ENCODE data around the gene SBNO2. TPM values are rescaled to one million over a fixed set of nuclear protein-coding genes. Genes with fewer than 3 reads are reported as not detected.

The SBNO2 gene
- total and polyA plus RNA-seq, 4 donors = 2.2 to 25.0 (median 15.0) TPM

GRCh38 chr19:1062387-1063029, 111.6 kb downstream of the SBNO2 start:
- no peak for DNase-seq (ENCODE audit: low spot score)
- H3K9ac ChIP-seq (ENCODE audit: low read depth in 1 of 2, low read length in 2 of 2) = no peak overlapping the region
- no peak overlapping the region for H3K4me3 ChIP-seq (ENCODE audit: low read depth in 1 of 3, low read length in 3 of 3)
- peaks cover 0 to 7% (median 0%) of the 10 kb centered on the region in 4 donors for H3K9me3 ChIP-seq (ENCODE audit: control insufficient read depth in 4 of 4, low read length in 3 of 4)
- 87% methylated on average over 17 of the region's 17 CpGs for WGBS
- H3K27ac ChIP-seq (ENCODE audit: low read depth in 1 of 2, low read length in 2 of 2) = no peak overlapping the region
- H3K27me3 ChIP-seq (ENCODE audit: control insufficient read depth in 4 of 4, insufficient read depth in 4 of 4, low read length in 3 of 4) = no peaks in the 10 kb centered on the region
- TF ChIP-seq FOXA2 (IDR thresholded peaks at IDR 0.05) = no peak
- no peak for TF ChIP-seq YY1 (IDR thresholded peaks at IDR 0.05)
- no peak for TF ChIP-seq RXRA (IDR thresholded peaks at IDR 0.05)
- TF ChIP-seq REST (IDR thresholded peaks at IDR 0.05) = no peak
- TF ChIP-seq HNF4G (IDR thresholded peaks at IDR 0.05) = no peak
- H3K36me3 ChIP-seq (ENCODE audit: control insufficient read depth in 4 of 4, insufficient read depth in 3 of 4, low read depth in 1 of 4, low read length in 3 of 4) = no peaks in the 10 kb centered on the region
- peaks cover 2 to 21% (median 8%) of the 10 kb centered on the region in 4 donors for H3K4me1 ChIP-seq (ENCODE audit: control insufficient read depth in 4 of 4, insufficient read depth in 4 of 4, low read length in 3 of 4)

GRCh38 chr19:1061987-1062386, 112.1 kb downstream of the SBNO2 start:
- H3K4me3 ChIP-seq (ENCODE audit: low read depth in 1 of 3, low read length in 3 of 3) = no peak overlapping the region
- peaks cover 0 to 11% (median 0%) of the 10 kb centered on the region in 4 donors for H3K9me3 ChIP-seq (ENCODE audit: control insufficient read depth in 4 of 4, low read length in 3 of 4)
- no peak overlapping the region for H3K27ac ChIP-seq (ENCODE audit: low read depth in 1 of 2, low read length in 2 of 2)
- no peaks in the 10 kb centered on the region for H3K36me3 ChIP-seq (ENCODE audit: control insufficient read depth in 4 of 4, insufficient read depth in 3 of 4, low read depth in 1 of 4, low read length in 3 of 4)
- DNase-seq (ENCODE audit: low spot score) = no peak
- H3K4me1 ChIP-seq (ENCODE audit: control insufficient read depth in 4 of 4, insufficient read depth in 4 of 4, low read length in 3 of 4) = peaks cover under 1 to 16% (median 7%) of the 10 kb centered on the region in 4 donors
- WGBS = 94% methylated on average over 20 of the region's 20 CpGs
- no peaks in the 10 kb centered on the region for H3K27me3 ChIP-seq (ENCODE audit: control insufficient read depth in 4 of 4, insufficient read depth in 4 of 4, low read length in 3 of 4)
- no peak overlapping the region for H3K9ac ChIP-seq (ENCODE audit: low read depth in 1 of 2, low read length in 2 of 2)
- TF ChIP-seq CTCF (IDR thresholded peaks at IDR 0.05; ENCODE audit: low read depth, low read length, missing input control) (no peak), RXRA (IDR thresholded peaks at IDR 0.05) (no peak), JUND (IDR thresholded peaks at IDR 0.05) (no peak), EGR1 (IDR thresholded peaks at IDR 0.05; ENCODE audit: low read depth in 2 of 2) (no peak), REST (IDR thresholded peaks at IDR 0.05) (no peak)

All from liver (tissue), 9 donors.